HEK293 (cell line): ENCODE data around the gene SGMS1.

Experiments
- CTCF ChIA-PET: fragments of 350-600 bp; formaldehyde crosslinking; extraction: SDS; loops from one replicate; lab custom pipeline; 2021; ENCODE audit warnings: antibody characterized with exemption; lab: Yijun Ruan, JAX
- POLR2A ChIA-PET: fragments of 300-600 bp; formaldehyde crosslinking; extraction: SDS; loops from one replicate; lab custom pipeline; 2020; ENCODE audit warnings: antibody characterized with exemption, inconsistent platforms; lab: Yijun Ruan, JAX
- H3K27ac ChIP-seq: fragments of 200-500 bp; sonication (Bioruptor generic); 2 replicates; pipeline ENCODE4 v1.5.1; 2014; ENCODE audit warnings: low read depth, low read length, control low read depth, inconsistent platforms; ENCODE audit errors: extremely low read depth
- H3K36me3 ChIP-seq, 2 experiments: fragments of 200-500 bp in 1 of 2; sonication (Bioruptor generic) in 1 of 2; 1 replicate in 1 of 2; 2 replicates in 1 of 2; pipeline ENCODE4 v1.5.1; 2014 to 2017; ENCODE audit warnings: inconsistent platforms in 2 of 2, low read length in 2 of 2; ENCODE audit not compliant: control insufficient read depth in 2 of 2, insufficient read depth in 1 of 2
- H3K4me1 ChIP-seq: fragments of 200-500 bp; sonication (Bioruptor generic); 2 replicates; pipeline ENCODE4 v1.5.1; 2014; ENCODE audit warnings: mild to moderate bottlenecking, low read length, inconsistent platforms; ENCODE audit not compliant: control insufficient read depth, insufficient read depth
- H3K4me3 ChIP-seq: 2 replicates; pipeline ENCODE4 v1.5.1; 2011; ENCODE audit warnings: low read depth, mild to moderate bottlenecking, control low read depth, low read length, moderate library complexity
- H3K9me3 ChIP-seq: fragments of 200-500 bp; sonication (Bioruptor generic); 2 replicates; pipeline ENCODE4 v1.5.1; 2014; ENCODE audit warnings: low read depth, low read length, inconsistent platforms; ENCODE audit not compliant: control insufficient read depth, insufficient read depth
- BCL6B ChIP-seq: fragments of 450-650 bp; formaldehyde crosslinking; IDR thresholded peaks from 2 replicates; pipeline ENCODE4 v1.5.1; 2017; ENCODE audit warnings: missing biosample characterization, missing genetic modification characterization
- GLI4 ChIP-seq: fragments of 450-650 bp; formaldehyde crosslinking; IDR thresholded peaks from 2 replicates; pipeline ENCODE4 v1.5.1; 2016; ENCODE audit warnings: missing biosample characterization, missing genetic modification characterization
- GLIS2 ChIP-seq: fragments of 450-650 bp; formaldehyde crosslinking; IDR thresholded peaks from 2 replicates; pipeline ENCODE4 v1.5.1; 2016; ENCODE audit warnings: missing biosample characterization, missing genetic modification characterization
- IKZF3 ChIP-seq: fragments of 450-650 bp; IDR thresholded peaks from 2 replicates; pipeline ENCODE4 v1.5.0; 2018; ENCODE audit warnings: missing biosample characterization, mild to moderate bottlenecking, missing genetic modification characterization, moderate library complexity
- INSM2 ChIP-seq: fragments of 450-650 bp; formaldehyde crosslinking; IDR thresholded peaks from 2 replicates; pipeline ENCODE4 v1.5.1; 2016; ENCODE audit warnings: missing biosample characterization, missing genetic modification characterization
- PBX3 ChIP-seq: sonication (generic); formaldehyde crosslinking; IDR thresholded peaks from 2 replicates; pipeline ENCODE4 v1.8.1; 2022; ENCODE audit warnings: mild to moderate bottlenecking, moderate library complexity, missing genetic modification reagents
- PRDM6 ChIP-seq: fragments of 450-650 bp; formaldehyde crosslinking; IDR thresholded peaks from 2 replicates; pipeline ENCODE4 v1.5.1; 2017; ENCODE audit warnings: missing biosample characterization, missing genetic modification characterization
- SCRT2 ChIP-seq: fragments of 450-650 bp; formaldehyde crosslinking; IDR thresholded peaks from 2 replicates; pipeline ENCODE4 v1.5.1; 2016; ENCODE audit warnings: missing biosample characterization, missing genetic modification characterization
- SP2 ChIP-seq: fragments of 450-650 bp; formaldehyde crosslinking; IDR thresholded peaks from 2 replicates; pipeline ENCODE4 v1.5.1; 2016; ENCODE audit warnings: missing biosample characterization, missing genetic modification characterization
- SP7 ChIP-seq: fragments of 450-650 bp; formaldehyde crosslinking; IDR thresholded peaks from 2 replicates; pipeline ENCODE4 v1.5.1; 2016; ENCODE audit warnings: missing biosample characterization, missing genetic modification characterization
- ZBTB17 ChIP-seq: fragments of 450-650 bp; formaldehyde crosslinking; IDR thresholded peaks from 2 replicates; pipeline ENCODE4 v1.5.1; 2016; ENCODE audit warnings: missing biosample characterization, missing genetic modification characterization
- ZEB2 ChIP-seq: fragments of 450-650 bp; formaldehyde crosslinking; IDR thresholded peaks from 2 replicates; pipeline ENCODE4 v1.5.1; 2016; ENCODE audit warnings: missing biosample characterization, missing genetic modification characterization
- ZFP37 ChIP-seq: fragments of 450-650 bp; formaldehyde crosslinking; IDR thresholded peaks from 2 replicates; pipeline ENCODE4 v1.5.1; 2016; ENCODE audit warnings: missing biosample characterization, missing genetic modification characterization
- ZFP69B ChIP-seq: fragments of 450-650 bp; formaldehyde crosslinking; IDR thresholded peaks from 2 replicates; pipeline ENCODE4 v1.5.1; 2016; ENCODE audit warnings: missing biosample characterization, missing genetic modification characterization
- ZNF121 ChIP-seq: fragments of 450-650 bp; formaldehyde crosslinking; IDR thresholded peaks from 2 replicates; pipeline ENCODE4 v1.5.1; 2016; ENCODE audit warnings: missing biosample characterization, missing genetic modification characterization
- ZNF24 ChIP-seq: fragments of 450-650 bp; formaldehyde crosslinking; IDR thresholded peaks from 2 replicates; pipeline ENCODE4 v1.5.1; 2016; ENCODE audit warnings: missing biosample characterization, missing genetic modification characterization
- ZNF37A ChIP-seq: fragments of 450-650 bp; IDR thresholded peaks from 2 replicates; pipeline ENCODE4 v1.5.1; 2018; ENCODE audit warnings: missing biosample characterization, missing genetic modification characterization
- ZNF398 ChIP-seq: fragments of 450-650 bp; formaldehyde crosslinking; IDR thresholded peaks from 2 replicates; pipeline ENCODE4 v1.5.1; 2017; ENCODE audit warnings: missing biosample characterization, missing genetic modification characterization
- ZNF423 ChIP-seq: fragments of 450-650 bp; formaldehyde crosslinking; IDR thresholded peaks from 2 replicates; pipeline ENCODE4 v1.5.1; 2016; ENCODE audit warnings: missing biosample characterization, missing genetic modification characterization
- ZNF529 ChIP-seq: fragments of 450-650 bp; formaldehyde crosslinking; IDR thresholded peaks from 2 replicates; pipeline ENCODE4 v1.5.1; 2017; ENCODE audit warnings: missing genetic modification characterization, missing biosample characterization; ENCODE audit not compliant: insufficient replicate concordance
- ZNF704 ChIP-seq: fragments of 450-650 bp; formaldehyde crosslinking; IDR thresholded peaks from 2 replicates; pipeline ENCODE4 v1.5.1; 2016; ENCODE audit warnings: missing biosample characterization, missing genetic modification characterization
- ZNF791 ChIP-seq: fragments of 450-650 bp; formaldehyde crosslinking; IDR thresholded peaks from 2 replicates; pipeline ENCODE4 v1.5.1; 2016; ENCODE audit warnings: missing biosample characterization, missing genetic modification characterization

Gene SGMS1

GRCh38 chr10:50622706-50623662 lies 772 bp downstream of the SGMS1 start (continued):
- no peak for TF ChIP-seq ZNF529 (tag by site-specific recombination)
- no peak for TF ChIP-seq GLI4
- TF ChIP-seq ZNF791 (tag by site-specific recombination): no peak
- no peak for TF ChIP-seq INSM2 (tag by site-specific recombination)
- TF ChIP-seq ZNF398: no peak
- peak; percentile 63 for TF ChIP-seq SP2 (tag by site-specific recombination)
- no peak for TF ChIP-seq BCL6B (tag by site-specific recombination)

- peak overlapping the region; percentile 71 for H3K4me3 ChIP-seq
- H3K36me3 ChIP-seq: peaks cover 0 to under 1% of the 10 kb centered on the region in 2 experiments; a peak in 1 of 3 replicates
- H3K27ac ChIP-seq: peak overlapping the region; percentile 84
- ChIA-PET POLR2A (interaction anchor here (2.4 kb wide), 1 partner anchor 204 kb away, joined by 8 read pairs; no protein-coding TSS in a partner anchor), CTCF (interaction anchor here (0.9 to 2.0 kb wide), 7 partner anchors 15 to 254 kb away, joined by 3 to 9 read pairs (median 6); no protein-coding TSS in a partner anchor)
- no peaks in the 10 kb centered on the region for H3K9me3 ChIP-seq
- H3K4me1 ChIP-seq: peaks cover 14% of the 10 kb centered on the region
- TF ChIP-seq ZNF121 (no peak), SCRT2 (tag by site-specific recombination) (peak; percentile 74), ZNF24 (peak; percentile 46; the same call in 1 of the 2 replicates), ZFP69B (tag by site-specific recombination) (peak; percentile 24; the same call in 1 of the 2 replicates), IKZF3 (tag by site-specific recombination) (peak; percentile 33; the same call in 1 of the 2 replicates), ZNF423 (tag by site-specific recombination) (peak; percentile 57; the same call in 1 of the 2 replicates), ZEB2 (peak; percentile 71), PBX3 (CRISPR knock-in tag) (0 out of 2 replicates have a peak, but pooled peaks have one; percentile 25), SP7 (tag by site-specific recombination) (peak; percentile 66), ZFP37 (tag by site-specific recombination) (0 out of 2 replicates have a peak, but pooled peaks have one; percentile 55), ZNF704 (tag by site-specific recombination) (no peak), ZBTB17 (tag by site-specific recombination) (peak; percentile 87), GLIS2 (peak; percentile 92), PRDM6 (tag by site-specific recombination) (no peak), ZNF37A (no peak)
These were observed 1.6 kb downstream of the SGMS1 start for GRCh38 chr10:50621968-50622705.
